ENCODE results near the gene PIGM. TPM values are rescaled to one million over a fixed set of nuclear protein-coding genes. Genes with fewer than 3 reads are reported as not detected.
A peak's percentile ranks its signal among the peaks of the same experiment; 100 is the strongest.

Gene PIGM
- total and polyA plus RNA-seq, 2 experiments from 2014 or later: 5.0 TPM

GRCh38 chr1:160048335-160048734, 16.5 kb upstream of the PIGM start:
- Histone ChIP-seq H3F3A (replicated peaks; ENCODE audit: low read depth) (0 out of 2 replicates have a peak, but pooled peaks cover 6% of the 10 kb centered on the region), H3K36me3 (ENCODE audit: insufficient read depth) (no peaks in the 10 kb centered on the region), H3K4me1 (ENCODE audit: insufficient read depth) (peaks cover 29% of the 10 kb centered on the region), H3K79me2 (replicated peaks; ENCODE audit: insufficient read depth) (no peaks in the 10 kb centered on the region), H3K4me2 (peak overlapping the region; percentile 65), H4K20me1 (replicated peaks; ENCODE audit: insufficient read depth) (no peaks in the 10 kb centered on the region), H2AFZ (no peak overlapping the region), H3K4me3 (no peak overlapping the region), H3K27ac (ENCODE audit: low read depth) (no peak overlapping the region), H3K27me3 (ENCODE audit: insufficient read depth) (peaks cover 8% of the 10 kb centered on the region; the same call in 1 of the 2 replicates), H3K9me2 (ENCODE audit: insufficient read depth) (no peaks in the 10 kb centered on the region; the same call in 1 of the 2 replicates)
- no peak for TF ChIP-seq ZNF331 (CRISPR knock-in tag; IDR thresholded peaks at IDR 0.05; ENCODE audit: low read depth)
- TF ChIP-seq CTCF (conservative IDR thresholded peaks at IDR 0.05; ENCODE audit: low read depth in 2 of 2): no peak
- no peak for TF ChIP-seq CREB1 (CRISPR knock-in tag; IDR thresholded peaks at IDR 0.05; ENCODE audit: low read depth)
- no peak for TF ChIP-seq NANOG (IDR thresholded peaks at IDR 0.05; ENCODE audit: borderline replicate concordance)
- no peak for TF ChIP-seq EZH2phosphoT487 (IDR thresholded peaks at IDR 0.05; ENCODE audit: unreplicated experiment)
- TF ChIP-seq REST (IDR thresholded peaks at IDR 0.05; ENCODE audit: unreplicated experiment): no peak
- TF ChIP-seq ZNF462 (CRISPR knock-in tag; IDR thresholded peaks at IDR 0.05): no peak
- TF ChIP-seq POLR2AphosphoS5 (IDR thresholded peaks at IDR 0.05; ENCODE audit: low read depth): no peak
- TF ChIP-seq STAT1 (IDR thresholded peaks at IDR 0.05; ENCODE audit: unreplicated experiment): no peak
- no peak for TF ChIP-seq EZH2 (IDR thresholded peaks at IDR 0.05; ENCODE audit: low read depth, unreplicated experiment)
- TF ChIP-seq ZNF114 (CRISPR knock-in tag; IDR thresholded peaks at IDR 0.05): no peak
- TF ChIP-seq ETS1 (IDR thresholded peaks at IDR 0.05): no peak
- no peak for TF ChIP-seq JUNB (IDR thresholded peaks at IDR 0.05; ENCODE audit: unreplicated experiment)
- Mint-ChIP-seq H3K4me1 (peaks cover 29% of the 10 kb centered on the region), H3K36me3 (ENCODE audit: low read depth) (no peaks in the 10 kb centered on the region), H3K4me3 (peak overlapping the region; percentile 11; the same call in 1 of the 3 replicates), H3K27ac (peak overlapping the region; percentile 33), H3K9me3 (no peaks in the 10 kb centered on the region), H3K27me3 (ENCODE audit: insufficient read depth, low read depth, poor library complexity) (peaks cover 13% of the 10 kb centered on the region)
- ATAC-seq (no peak; the same call in 2 of the 3 replicates), DNase-seq (ENCODE audit: low spot score) (peak; percentile 22)

Data from GM23338 (cell line).